DND-41 (cell line): ENCODE data around the gene ACER2.

ENCODE experiments used
- EZH2 ChIP-seq: IDR thresholded peaks from 3 replicates; pipeline ENCODE4 v1.6.1; 2012; ENCODE audit warnings: borderline replicate concordance, low read depth, mild to moderate bottlenecking, moderate library complexity, low read length, inconsistent platforms; ENCODE audit not compliant: severe bottlenecking
- TF ChIP-seq, protein P1 (sequence below): IDR thresholded peaks from 2 replicates; pipeline ENCODE4 v1.5.1; 2012; ENCODE audit warnings: borderline replicate concordance, low read length, moderate library complexity, mild to moderate bottlenecking; ENCODE audit not compliant: poor library complexity, severe bottlenecking; ENCODE audit errors: extremely low read depth

DNA sequence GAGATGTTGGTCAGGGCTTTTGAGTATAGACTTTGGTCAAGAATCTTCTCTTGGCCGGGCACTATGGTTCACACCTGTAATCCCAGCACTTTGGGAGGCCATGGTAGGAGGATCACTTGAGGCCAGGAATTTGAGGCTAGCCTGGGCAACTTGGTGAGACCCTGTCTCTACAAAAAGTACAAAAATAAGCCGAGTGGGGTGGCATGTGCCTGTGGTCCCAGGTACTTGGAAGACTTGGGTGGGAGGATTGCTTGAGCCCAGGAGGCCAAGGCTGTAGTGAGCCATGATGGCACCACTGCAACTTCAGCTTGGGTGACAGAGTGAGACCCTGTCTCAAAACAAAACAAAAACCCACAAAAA is 57.5 kb downstream of the ACER2 start:
- TF ChIP-seq, protein P1, sequence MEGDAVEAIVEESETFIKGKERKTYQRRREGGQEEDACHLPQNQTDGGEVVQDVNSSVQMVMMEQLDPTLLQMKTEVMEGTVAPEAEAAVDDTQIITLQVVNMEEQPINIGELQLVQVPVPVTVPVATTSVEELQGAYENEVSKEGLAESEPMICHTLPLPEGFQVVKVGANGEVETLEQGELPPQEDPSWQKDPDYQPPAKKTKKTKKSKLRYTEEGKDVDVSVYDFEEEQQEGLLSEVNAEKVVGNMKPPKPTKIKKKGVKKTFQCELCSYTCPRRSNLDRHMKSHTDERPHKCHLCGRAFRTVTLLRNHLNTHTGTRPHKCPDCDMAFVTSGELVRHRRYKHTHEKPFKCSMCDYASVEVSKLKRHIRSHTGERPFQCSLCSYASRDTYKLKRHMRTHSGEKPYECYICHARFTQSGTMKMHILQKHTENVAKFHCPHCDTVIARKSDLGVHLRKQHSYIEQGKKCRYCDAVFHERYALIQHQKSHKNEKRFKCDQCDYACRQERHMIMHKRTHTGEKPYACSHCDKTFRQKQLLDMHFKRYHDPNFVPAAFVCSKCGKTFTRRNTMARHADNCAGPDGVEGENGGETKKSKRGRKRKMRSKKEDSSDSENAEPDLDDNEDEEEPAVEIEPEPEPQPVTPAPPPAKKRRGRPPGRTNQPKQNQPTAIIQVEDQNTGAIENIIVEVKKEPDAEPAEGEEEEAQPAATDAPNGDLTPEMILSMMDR, result no peak
- TF ChIP-seq EZH2, result no peak
